GM21737 (cell line): Measurements from ENCODE around the gene TUBAL3.

Source experiments
- ATAC-seq: cut with Tn5 transposase; IDR thresholded peaks from one replicate; pipeline ENCODE4 v1.9.1; 2021; ENCODE audit warnings: mild to moderate bottlenecking, moderate library complexity; ENCODE audit not compliant: unreplicated experiment

Gene TUBAL3

GRCh38 chr10:5343979-5344378 is 60.6 kb downstream of the TUBAL3 start:
- no peak for ATAC-seq

- no peak for ATAC-seq
These were observed 61.1 kb downstream of the TUBAL3 start for GRCh38 chr10:5343561-5343960.
